GM18499 (cell line): ENCODE results near the gene CUX1.
"Not testable (repeated sequence)": the region's sequence is repeated elsewhere in the genome, so short reads cannot be mapped to it uniquely, and the experiment has no call there.

Experiments used
- ATAC-seq: cut with Tn5 transposase; IDR thresholded peaks from one replicate; pipeline ENCODE4 v1.9.1; 2021; ENCODE audit warnings: moderate number of reproducible peaks; ENCODE audit not compliant: insufficient read depth, unreplicated experiment

The CUX1 gene

DNA sequence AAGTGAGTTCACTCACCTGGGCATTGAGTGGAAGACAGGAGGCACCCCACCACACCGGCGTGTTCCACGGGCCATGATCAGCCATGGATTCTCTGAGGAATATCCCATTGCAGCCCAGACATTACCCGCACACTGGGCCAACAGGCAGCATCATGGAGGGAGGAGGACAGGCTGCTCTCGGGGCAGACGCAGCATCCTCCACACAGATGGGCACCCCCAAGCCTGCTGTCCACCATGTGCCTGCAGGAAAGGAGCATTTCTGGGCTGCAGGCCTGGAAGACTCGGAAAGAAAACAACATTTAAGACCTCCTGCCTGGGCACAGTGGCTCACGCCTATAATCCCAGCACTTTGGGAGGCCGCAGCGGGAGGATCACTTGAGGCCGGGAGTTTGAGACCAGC is 398.3 kb downstream of the CUX1 start:
- ATAC-seq = no peak

DNA sequence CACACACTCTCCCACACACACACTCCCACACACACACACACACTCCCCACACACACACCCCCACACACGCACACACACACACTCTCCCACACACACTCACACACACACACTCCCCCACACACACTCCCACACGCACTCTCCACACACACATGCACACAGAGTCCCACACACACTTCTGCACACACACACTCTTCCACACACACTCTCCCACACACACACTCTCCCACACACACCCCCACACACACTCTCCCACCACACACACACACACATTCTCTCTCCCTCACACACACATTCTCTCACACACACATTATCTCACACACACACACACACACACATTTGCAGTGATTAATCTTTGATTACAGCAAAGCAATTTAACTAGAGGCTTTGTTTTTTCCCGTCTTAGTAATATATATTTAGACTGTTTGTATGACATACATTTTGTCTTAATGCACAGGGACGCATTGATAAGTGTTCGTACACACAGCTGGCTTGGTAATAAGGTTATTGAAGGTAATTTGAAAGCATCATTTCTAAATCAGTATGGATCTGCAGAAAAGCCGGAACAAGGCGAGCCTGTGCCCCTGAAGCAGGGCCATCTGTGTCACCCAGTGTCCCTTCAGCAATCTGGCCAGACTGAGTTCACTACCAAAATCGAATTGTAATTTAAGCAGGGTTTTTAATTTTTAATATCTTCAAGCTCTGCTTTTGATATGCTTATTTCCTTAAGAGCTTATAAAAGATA is 399.3 kb downstream of the CUX1 start:
- no peak for ATAC-seq

DNA sequence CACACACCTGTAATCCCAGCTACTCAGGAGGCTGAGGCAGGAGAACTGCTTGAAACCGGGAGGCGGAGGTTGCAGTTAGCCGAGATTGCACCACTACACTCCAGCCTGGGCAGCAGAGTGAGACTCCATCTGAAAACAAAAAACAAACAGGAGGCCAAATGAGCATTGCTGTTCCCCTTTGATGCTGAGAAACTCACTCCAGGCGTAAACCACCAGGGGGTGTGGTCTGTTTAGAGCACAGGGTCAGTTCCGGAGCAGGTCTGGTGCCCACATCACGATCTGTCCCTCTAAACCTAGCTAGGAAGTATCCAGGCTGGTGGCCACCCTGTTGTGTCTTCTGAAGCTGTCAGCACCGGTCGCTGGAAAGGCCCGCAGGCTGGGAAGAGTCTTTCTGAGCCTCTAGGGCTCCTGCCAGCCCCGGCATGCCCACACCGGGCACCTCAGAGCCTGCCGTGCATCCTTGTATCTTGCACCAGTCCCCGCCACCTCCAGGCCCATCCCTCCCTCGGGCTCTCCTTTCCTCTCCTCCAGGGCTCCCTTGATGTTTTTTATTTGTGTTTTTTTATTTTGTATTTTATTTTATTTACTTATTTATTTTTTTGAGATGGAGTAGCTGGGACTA is 402.9 kb downstream of the CUX1 start:
- no peak for ATAC-seq

DNA sequence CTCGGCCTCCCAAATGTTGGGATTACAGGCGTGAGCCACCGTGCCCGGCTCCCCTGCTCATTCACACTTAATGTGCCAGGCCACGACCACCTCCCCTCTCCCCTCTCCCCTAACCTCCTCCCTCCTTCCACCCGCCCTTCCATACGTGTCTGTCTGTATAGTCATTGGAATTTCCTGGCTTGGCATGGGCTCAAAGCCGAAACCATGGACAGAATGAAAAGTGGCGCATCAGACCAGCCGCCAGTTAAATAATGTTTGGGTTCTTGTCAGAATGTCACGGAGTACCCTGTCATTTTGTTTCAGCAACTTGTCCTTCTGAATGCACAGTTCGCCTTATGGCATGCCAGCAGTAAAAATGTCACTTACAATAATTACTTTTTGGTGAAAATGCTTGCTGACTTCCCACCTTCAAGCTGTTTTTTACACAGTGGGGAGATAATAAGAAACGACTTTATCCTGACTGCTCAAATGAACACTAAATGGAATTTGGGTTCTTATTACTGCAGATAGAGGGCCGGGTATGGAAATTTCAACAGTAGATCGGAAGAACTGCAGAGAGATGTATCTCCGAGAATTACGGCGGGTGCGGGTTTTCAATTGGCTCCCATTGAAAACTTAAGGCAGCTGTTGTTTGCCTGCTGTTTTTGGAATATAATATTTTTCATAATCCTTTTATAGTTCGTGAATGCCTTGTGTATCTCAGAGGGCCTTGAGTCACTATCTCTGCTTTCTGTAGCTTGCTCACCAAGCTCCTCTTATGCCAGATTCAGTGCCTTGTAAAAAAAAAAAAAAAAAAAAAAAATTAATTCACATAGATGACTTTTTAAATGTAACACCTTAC is 403.8 kb downstream of the CUX1 start:
- no peak for ATAC-seq

DNA sequence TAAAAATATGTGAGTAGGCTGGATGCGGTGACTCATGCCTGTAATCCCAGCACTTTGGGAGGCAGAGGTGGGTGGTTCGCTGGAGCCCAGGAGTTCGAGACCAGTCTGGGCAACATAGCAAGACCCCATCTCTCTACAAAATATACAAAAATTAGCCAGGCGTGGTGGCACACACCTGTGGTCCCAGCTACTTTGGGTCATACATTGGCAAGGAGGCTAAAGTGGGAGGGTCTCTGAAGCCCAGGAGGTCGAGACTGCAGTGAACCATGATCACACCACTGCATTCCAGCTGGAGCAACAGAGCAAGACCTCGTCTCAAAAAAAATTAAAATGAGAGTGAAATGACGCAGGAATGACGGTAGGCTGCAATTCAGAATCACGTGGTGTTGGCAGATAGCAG is 404.5 kb downstream of the CUX1 start:
- ATAC-seq = no peak

DNA sequence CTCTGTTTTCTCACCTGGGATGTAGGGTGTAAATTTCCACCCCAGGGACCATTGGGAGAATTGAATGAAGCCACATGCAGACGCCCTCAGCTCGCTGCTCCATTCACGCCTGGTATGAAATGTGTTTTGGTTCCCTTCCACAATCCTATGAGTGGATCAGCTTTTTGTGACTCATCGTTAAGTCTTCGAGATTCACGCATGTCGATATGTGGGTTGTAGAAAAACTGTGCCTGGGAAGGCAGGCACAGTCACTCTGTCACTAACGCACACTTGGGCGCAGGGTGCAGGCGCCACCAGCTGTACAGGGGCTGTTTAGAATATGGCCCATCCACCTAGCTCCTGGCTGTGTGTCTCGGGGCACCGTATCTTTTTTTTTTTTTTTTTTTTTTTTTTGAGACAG is 405.0 kb downstream of the CUX1 start:
- ATAC-seq = no peak

DNA sequence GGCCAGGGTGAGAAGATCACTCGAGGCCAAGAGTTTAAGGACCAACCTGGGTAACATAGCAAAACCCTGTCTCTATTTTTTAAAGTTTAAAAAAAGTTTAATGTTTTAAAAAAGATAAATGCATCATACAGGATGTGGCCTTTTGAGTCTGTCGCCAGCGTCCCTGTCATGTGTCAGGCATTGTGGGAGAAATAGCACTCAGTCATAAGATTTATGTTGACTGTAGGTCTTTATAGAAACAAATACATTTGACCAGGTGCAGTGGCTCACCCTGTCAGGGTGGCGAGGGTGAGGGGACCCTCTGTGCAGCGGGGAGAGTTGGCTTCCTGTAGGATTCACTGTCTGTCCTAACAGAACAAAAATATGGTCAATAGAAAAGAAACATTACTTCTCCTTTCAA is 405.8 kb downstream of the CUX1 start:
- ATAC-seq = no peak

DNA sequence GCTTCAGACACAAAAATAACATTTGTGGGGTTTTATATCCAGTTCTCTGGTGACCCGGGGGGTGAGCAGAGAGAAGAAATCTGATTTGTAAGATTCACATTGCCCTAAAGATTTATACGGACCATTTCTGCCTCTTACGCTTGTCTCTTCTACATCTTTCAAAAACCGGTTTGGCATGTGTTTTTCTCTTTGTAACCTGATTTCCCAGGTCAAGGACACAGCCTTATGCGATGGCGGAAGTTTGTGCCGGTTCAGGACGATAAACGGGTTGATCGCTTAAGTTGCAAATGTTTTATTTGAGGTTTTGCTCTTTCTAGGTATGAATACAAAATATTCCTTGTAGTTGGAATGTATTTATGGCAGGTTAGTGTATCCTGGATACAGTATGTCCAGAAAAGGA is 407.6 kb downstream of the CUX1 start:
- no peak for ATAC-seq

DNA sequence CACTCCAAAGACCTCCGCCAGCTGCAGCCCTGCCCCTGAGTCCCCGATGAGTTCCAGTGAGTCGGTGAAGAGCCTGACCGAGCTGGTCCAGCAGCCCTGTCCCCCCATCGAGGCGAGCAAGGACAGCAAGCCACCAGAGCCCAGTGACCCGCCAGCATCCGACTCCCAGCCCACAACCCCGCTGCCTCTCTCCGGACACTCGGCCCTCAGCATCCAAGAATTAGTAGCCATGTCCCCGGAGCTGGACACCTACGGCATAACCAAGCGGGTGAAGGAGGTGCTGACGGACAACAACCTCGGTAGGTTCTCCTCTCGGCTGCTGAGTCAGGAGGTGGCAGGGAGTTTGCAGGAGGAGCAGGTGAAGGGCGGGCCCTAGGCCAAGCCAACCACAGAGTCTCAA is 409.9 kb downstream of the CUX1 start:
- no peak for ATAC-seq

DNA sequence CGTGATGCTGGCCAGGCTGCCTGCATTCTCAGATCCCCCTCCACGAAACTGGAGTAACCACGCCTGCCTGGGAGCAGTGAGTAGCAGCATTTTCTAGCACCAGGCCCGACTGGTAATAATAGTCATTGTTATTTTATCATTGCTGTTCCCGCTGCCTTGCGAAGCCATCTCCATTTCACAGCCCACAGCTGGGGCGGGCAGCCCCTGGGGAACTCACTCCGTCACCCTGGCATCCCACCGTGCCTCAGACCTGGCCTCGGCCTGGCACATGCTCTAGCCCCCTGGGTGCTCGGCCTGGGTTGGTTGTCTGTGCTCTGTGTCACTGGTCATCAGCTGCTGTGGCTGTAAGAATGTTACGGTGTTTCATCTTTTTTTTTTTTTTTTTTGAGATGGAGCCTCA is 411.5 kb downstream of the CUX1 start:
- no peak for ATAC-seq

DNA sequence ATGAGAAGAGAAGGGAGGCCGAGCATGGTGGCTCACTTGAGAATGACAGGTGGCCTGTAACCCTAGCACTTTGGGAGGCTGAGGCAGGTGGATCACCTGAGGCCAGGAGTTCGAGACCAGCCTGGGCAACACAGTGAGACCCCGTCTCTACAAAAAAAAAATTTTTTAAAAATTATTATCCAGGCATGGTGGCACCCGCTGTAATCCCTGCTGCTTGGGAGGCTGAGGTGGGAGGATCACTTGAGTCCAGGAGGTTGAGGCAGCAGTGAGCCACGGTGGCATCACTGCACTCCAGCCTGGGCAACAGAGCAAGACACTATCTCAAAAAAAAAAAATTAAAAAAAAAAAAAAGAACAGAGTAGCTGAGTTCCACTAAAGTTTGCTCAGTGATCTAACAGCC is 412.7 kb downstream of the CUX1 start:
- ATAC-seq = not testable (repeated sequence)

DNA sequence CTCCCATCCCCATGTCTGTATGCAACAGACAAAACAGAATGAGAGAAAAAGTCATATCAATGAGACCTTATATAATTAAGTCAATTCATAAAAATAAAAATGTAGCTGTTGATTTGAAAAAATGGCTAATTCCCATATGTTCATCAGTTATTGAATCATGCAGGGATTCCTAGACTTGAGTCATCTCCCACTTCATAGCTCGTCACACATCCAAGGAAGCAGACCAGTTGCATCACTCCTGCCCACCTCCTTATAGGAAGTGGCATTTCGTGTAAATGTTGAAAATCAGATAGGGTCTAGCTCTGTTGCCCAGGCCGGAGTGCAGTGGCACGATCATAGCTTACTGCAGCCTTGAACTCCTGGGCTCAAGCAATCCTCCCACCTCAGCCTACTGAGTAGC is 413.2 kb downstream of the CUX1 start:
- no peak for ATAC-seq

DNA sequence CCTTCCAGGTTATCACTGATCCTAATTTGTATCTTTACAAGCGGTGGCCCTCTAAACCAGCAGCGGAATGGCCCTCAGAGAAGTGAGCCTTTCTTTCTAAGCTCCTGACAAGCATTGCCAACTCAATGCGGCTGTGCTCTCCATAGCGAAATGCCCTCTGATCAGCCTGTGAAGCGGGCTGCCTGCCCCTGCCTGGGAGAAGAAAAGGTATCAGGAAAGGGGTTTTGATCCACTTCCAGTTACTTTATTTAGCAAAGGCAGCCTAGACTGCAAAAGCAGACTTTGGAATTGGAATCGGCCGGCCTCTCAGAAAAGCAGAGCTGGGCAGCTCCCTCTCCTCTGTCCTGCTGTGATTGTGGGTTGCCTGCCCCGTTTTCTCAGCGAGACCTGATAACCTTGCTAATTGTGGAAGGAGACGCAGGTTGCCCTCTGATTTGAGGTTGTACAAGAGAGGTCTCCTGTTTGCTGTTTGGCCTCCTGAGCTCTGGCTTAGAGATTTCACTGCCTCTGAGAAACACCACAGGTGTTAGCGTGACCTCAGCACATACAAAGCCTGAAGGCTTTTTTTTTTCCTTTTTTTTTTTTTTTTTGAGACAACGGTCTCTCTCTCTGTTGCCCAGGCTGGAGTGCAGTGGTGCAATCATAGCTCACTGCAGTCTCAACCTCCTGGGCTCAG is 415.3 kb downstream of the CUX1 start:
- ATAC-seq = no peak

DNA sequence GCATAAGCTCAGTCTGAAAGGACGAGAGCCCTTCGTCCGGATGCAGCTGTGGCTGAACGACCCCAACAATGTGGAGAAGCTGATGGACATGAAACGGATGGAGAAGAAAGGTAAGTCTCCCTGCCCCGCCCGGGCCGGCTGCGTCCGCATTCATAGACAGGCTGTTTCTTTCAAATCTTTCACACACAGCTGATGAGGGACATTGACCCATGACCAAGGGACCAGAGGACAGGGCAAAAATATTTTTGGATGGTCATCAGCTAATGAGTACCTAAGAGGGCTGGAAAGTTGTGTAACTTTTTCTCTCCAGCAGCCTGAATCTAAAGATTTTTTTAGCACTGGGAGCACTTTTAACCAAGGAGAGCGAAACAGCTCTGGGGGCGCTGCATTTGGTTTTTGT is 416.7 kb downstream of the CUX1 start:
- ATAC-seq = no peak

DNA sequence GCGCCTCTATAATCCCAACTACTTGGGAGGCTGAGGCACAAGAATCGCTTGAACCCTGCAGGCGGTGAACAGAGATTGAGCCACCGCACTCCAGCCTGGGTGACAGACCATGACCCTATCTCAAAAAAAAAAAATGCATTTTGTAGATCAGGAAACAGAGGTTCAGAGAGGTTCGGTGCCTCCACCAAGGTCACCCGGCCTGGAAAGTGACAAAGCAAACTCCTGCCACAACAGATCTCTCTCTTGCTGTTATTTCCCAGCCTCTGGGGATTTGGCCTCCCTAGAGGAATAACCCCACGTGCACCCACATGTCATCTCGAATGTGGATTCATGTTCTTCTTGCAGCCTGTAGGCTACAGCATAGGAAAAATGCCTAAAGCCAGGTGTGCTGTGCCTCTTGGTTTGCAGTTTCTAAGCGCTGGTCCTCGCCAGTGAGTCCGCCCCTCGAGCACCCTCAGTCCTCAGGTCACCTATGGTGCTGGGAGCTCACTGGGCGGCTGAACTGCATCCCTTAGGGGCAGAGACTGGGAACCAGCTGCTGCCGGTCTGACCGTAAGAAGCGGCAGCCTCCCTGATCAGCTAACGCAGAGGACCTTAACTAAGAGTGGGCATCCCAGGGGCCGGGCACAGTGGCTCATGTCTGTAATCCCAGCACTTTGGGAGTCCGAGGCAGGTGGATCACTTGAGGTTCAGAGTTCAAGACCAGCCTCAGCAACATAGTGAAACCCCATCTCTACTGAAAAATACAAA is 417.6 kb downstream of the CUX1 start:
- ATAC-seq = no peak

DNA sequence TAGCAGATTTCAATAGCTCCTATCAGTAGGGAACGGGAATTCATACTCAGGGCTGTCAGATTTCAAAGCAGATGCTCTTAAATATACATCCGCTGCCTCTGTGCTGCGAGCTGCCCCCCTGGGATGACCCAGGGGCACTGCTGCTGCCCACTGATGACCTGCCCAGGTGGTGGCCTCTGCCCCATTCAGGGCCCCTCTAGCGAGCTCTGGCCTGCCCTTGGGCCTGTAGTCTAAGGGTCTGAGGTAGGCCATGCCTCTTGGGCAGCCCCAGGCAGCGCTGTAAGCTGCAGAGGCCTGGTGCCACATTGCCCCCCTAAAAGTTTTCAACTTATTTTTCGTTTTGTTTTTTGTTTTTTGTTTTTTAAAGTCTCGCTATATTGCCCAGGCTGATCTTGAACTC is 418.7 kb downstream of the CUX1 start:
- ATAC-seq = no peak

DNA sequence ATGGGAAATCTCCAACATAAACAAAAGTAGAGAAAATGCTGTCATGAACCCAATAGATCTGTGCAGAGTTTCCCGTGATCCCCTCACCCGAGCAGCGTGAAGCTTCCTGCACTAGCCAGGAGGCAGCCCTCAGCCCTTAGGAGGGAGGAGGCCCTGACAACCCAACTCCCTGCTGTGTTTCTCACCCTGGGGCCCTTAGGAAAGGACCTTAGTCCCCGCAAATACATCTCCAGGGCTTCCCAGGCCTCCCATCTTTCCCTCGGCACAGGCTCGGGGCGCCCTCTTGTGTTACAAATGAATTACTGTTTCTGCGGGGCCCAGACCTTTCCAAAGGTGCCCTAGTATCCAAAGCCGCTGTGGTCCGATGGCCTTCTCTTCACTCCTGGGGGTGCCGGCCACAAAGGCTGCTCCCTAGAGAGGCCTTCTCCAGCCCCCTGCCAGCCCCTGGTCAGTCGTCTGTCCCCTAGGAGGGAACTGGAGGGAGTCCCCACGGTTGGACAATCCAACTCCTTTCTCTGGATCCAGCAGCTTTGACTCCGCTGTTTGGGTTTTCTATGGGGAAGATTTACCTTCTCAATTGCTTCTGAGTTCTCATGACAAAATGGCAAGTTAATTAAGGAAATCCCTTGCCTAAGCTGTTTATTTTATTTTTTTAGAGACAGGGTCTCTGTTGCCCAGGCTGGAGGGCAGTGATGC is 419.3 kb downstream of the CUX1 start:
- ATAC-seq = no peak

DNA sequence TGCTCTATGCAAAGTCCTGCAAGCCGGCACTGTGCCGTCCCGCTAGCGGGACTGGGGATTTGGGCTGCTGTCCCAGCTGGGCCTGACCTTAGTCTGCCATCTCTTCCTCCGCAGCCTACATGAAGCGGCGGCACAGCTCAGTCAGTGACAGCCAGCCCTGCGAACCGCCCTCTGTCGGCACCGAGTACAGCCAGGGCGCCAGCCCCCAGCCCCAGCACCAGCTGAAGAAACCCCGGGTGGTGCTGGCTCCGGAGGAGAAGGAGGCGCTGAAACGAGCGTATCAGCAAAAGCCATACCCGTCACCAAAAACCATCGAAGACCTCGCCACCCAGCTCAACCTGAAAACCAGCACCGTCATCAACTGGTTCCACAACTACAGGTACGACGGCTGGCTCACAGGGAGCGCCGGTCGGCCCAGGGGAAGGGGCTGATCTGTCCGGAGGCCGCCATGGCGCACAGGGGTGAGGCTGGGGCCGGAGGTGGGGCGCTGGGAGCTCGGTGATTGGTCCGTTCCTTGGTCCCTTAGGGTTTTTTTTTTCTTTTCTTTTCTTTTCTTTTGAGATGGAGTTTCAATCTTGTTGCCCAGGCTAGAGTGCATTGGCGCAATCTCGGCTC is 421.9 kb downstream of the CUX1 start:
- ATAC-seq = no peak

DNA sequence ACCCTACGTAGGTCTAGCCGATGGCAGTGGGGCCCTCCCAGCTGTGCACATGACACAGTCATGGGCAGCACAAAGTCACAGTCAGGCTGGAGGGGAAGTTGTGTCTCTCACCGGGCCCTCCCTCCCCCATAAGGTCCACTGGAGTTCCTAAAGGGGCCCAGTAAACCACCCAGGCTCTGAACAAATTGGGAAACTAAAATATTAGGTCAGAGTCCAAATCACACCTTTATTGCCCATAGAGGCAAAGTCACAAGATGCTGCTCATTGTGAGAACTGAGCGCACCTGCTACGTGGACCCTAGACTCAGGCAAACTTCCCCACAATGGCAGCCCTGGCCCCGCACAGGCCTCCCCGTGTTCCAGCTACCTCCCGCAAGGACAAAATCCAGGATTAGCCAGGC is 424.0 kb downstream of the CUX1 start:
- no peak for ATAC-seq
